Omental fat pad (tissue), 4 donors: Measurements from ENCODE around the gene KRTAP10-5. TPM values are rescaled to one million over a fixed set of nuclear protein-coding genes. Genes with fewer than 3 reads are reported as not detected.
"Not testable (repeated sequence)": the region's sequence is repeated elsewhere in the genome, so short reads cannot be mapped to it uniquely, and the experiment has no call there.

Experiments used
- ATAC-seq: fragments of 150-250 bp; one replicate; pipeline ENCODE4 v1.9.1; 2016; ENCODE audit warnings: mild to moderate bottlenecking, moderate library complexity; ENCODE audit not compliant: low FRiP score
- DNase-seq: peaks from one replicate; pipeline ENCODE4 v3.0.0-alpha.2; 2019; ENCODE audit warnings: low spot score
- CTCF ChIP-seq, 3 donors: fragments of 450-650 bp; IDR thresholded peaks; one replicate each; pipeline ENCODE4 v1.5.1; 2016 to 2017; ENCODE audit warnings: antibody characterized with exemption in 3 of 3, mild to moderate bottlenecking in 3 of 3, moderate library complexity in 2 of 3
- total RNA-seq, 4 donors: library from RNA; depleted of rRNA; stranded (reverse); fragments of >200 nt; gene quantifications; one replicate each; pipeline ENCODE4 v1.1.0, GENCODE V29; 2016

The KRTAP10-5 gene
- total RNA-seq, 4 donors from 2014 or later, result not detected

GRCh38 chr21:44614961-44615391 is 34.6 kb upstream of the KRTAP10-5 start:
- TF ChIP-seq CTCF (IDR thresholded peaks at IDR 0.05), result no peak
- ATAC-seq, result no peak
- DNase-seq, result no peak

DNA sequence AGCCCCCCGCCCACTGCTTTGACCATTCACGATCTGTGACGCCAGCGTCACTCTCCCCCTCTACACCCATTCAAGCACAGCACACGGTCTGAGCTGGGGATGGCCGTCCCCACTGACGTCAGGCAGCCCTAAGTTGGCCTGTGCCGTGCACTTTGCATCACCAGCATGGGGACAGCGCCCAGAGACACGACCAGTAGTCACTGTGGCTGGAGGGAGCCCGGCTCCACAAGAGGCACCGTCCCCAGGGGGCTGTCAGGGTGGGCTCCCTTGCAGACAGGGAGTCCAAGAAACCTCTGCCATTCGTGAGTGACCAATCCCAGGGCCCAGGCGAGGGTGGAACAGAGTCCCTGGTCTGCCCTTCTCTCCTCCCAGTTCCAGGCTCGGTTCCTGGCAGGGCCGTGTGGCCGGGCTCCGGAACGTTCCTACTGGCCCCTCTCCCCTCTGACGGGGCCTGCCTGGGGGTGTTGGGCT is 33.8 kb upstream of the KRTAP10-5 start:
- ATAC-seq (no peak), DNase-seq (no peak)
- no peak for TF ChIP-seq CTCF (IDR thresholded peaks at IDR 0.05)

GRCh38 chr21:44613386-44614155 is 33.2 kb upstream of the KRTAP10-5 start:
- no peak for TF ChIP-seq CTCF (IDR thresholded peaks at IDR 0.05)
- DNase-seq (no peak), ATAC-seq (no peak)

DNA sequence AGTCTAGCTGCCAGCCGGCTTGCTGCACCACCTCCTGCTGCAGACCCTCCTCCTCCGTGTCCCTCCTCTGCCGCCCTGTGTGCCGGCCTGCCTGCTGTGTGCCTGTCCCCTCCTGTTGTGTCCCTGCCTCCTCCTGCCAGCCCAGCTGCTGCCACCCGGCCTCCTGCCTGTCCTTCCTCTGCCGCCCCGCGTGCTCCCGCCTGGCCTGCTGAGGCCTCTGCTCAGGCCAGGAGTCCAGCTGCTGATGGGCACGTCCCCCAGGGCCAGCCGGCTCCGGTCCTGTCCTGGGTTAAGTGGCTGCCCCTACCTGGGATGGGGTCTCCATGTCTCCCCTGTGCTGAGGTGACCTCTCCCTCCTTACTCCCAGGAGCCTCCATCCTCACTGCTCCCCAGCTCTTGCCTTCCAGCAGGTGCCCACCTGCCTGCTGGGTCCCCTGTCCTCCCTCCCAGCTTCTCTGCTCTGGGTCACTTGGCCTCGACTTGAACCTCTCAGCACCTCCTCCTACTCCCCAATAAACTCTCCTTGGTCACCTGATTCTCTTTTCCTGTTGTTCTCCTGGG is 32.3 kb upstream of the KRTAP10-5 start:
- ATAC-seq (no peak), DNase-seq (no peak)
- TF ChIP-seq CTCF (IDR thresholded peaks at IDR 0.05), result no peak

- ATAC-seq (no peak), DNase-seq (no peak)
- TF ChIP-seq CTCF (IDR thresholded peaks at IDR 0.05), result no peak
Measured at GRCh38 chr21:44612029-44612486, 31.7 kb upstream of the KRTAP10-5 start, which contains the start of gene KRTAP10-8. KRTAP10-8 (plus strand) TSS chr21:44612079; CDS start chr21:44612101, 22 bp downstream.

GRCh38 chr21:44611551-44611950 is 31.1 kb upstream of the KRTAP10-5 start:
- DNase-seq (no peak), ATAC-seq (no peak)
- TF ChIP-seq CTCF (IDR thresholded peaks at IDR 0.05), result no peak

DNA sequence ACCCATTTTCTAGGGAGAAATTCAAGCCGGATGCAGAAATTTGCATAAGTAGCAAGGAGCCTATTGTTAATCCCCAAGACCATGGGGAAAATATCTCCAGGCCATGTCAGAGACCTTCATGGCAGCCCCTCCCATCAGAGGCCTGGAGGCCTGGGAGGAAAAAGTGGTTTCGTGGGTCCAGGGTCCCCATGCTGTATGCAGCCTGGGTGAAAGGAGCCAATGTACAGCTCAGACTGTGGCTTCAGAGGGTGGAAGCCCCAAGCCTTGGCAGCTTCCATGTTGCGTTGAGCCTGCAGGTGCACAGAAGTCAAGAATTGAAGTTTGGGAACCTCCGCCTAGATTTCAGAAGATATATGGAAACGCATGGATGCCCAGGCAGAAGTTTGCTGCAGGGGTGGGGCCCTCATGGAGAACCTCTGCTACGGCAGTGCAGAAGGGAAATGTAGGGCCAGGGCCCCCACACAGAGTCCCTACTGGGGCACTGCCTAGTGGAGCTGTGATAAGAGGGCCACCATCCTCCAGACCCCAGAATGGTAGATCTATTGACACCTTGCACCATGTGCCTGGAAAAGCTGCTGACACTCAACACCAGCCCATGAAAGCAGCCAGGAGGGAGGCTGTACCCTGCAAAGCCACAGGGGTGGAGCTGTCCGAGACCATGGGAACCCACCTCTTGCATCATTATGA is 29.9 kb upstream of the KRTAP10-5 start:
- DNase-seq, ATAC-seq: not testable (repeated sequence)
